NB4 (cell line): Measurements from ENCODE around the gene SIX2.

ENCODE experiments used
- CTCF ChIP-seq: IDR thresholded peaks from one replicate; pipeline ENCODE4 v1.5.1; 2012; ENCODE audit warnings: low read depth, low read length
- POLR2A ChIP-seq: IDR thresholded peaks from 2 replicates; pipeline ENCODE4 v1.6.1; 2011; ENCODE audit warnings: mild to moderate bottlenecking; ENCODE audit not compliant: insufficient read length; ENCODE audit errors: extremely low read depth
- TF ChIP-seq, protein P1 (sequence below): IDR thresholded peaks from 2 replicates; pipeline ENCODE4 v1.6.1; 2011; ENCODE audit warnings: low read depth, low read length

DNA sequence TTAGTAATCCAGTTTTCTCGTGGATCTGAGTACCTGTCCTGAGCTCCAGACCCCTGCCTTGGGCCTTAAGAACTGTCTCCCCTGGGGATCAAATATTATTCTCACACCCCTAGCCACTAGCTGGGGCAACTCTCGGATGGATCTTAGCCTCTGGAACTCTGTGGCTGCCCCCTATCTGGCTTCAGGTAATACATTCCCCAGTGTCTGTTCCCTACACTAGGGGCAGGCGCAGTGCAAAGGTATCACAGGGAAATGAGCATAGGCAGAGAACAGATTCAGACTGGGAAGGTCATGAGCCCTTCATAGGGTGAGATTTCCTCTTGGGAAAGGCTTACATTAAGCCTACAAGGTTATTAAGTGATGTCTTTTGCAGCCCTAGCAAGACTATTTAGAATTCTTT, 11.2 kb upstream of the SIX2 start:
- TF ChIP-seq CTCF (no peak), POLR2A (no peak)
- TF ChIP-seq, protein P1, sequence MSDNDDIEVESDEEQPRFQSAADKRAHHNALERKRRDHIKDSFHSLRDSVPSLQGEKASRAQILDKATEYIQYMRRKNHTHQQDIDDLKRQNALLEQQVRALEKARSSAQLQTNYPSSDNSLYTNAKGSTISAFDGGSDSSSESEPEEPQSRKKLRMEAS = no peak
